ENCODE measurements around the gene FECH. TPM values are rescaled to one million over a fixed set of nuclear protein-coding genes. Genes with fewer than 3 reads are reported as not detected.

FECH gene
- total RNA-seq, 1 donor = 31.1 TPM

GRCh38 chr18:57589161-57589560 is 2.7 kb upstream of the FECH start:
- DNase-seq (ENCODE audit: low read depth) = no peak
- no peak for TF ChIP-seq CTCF (IDR thresholded peaks at IDR 0.05; ENCODE audit: insufficient read depth, low read depth, low read length)
- no peak overlapping the region for H3K4me3 ChIP-seq (ENCODE audit: low read depth, low read length)

GRCh38 chr18:57587098-57587661 is 678 bp upstream of the FECH start:
- no peak for TF ChIP-seq CTCF (IDR thresholded peaks at IDR 0.05; ENCODE audit: insufficient read depth, low read depth, low read length)
- peak overlapping the region; percentile 85 for H3K4me3 ChIP-seq (ENCODE audit: low read depth, low read length)

GRCh38 chr18:57585855-57586250 is 649 bp downstream of the FECH start:
- peak; percentile 0 for TF ChIP-seq CTCF (IDR thresholded peaks at IDR 0.05; ENCODE audit: insufficient read depth, low read depth, low read length)
- H3K4me3 ChIP-seq (ENCODE audit: low read depth, low read length) = peak overlapping the region; percentile 85
- peak; percentile 2 for DNase-seq (ENCODE audit: low read depth)

More at GRCh38 chr18:57587098-57587661, 678 bp upstream of the FECH start:
- no peak for DNase-seq (ENCODE audit: low read depth)

GRCh38 chr18:57585421-57585820 is 1.1 kb downstream of the FECH start:
- peak overlapping the region; percentile 85 for H3K4me3 ChIP-seq (ENCODE audit: low read depth, low read length)
- no peak for TF ChIP-seq CTCF (IDR thresholded peaks at IDR 0.05; ENCODE audit: insufficient read depth, low read depth, low read length)
- no peak for DNase-seq (ENCODE audit: low read depth)

- DNase-seq (ENCODE audit: low read depth) = no peak
- no peak overlapping the region for H3K4me3 ChIP-seq (ENCODE audit: low read depth, low read length)
- no peak for TF ChIP-seq CTCF (IDR thresholded peaks at IDR 0.05; ENCODE audit: insufficient read depth, low read depth, low read length)
These were observed 2.1 kb downstream of the FECH start for GRCh38 chr18:57584444-57584843.

DNA sequence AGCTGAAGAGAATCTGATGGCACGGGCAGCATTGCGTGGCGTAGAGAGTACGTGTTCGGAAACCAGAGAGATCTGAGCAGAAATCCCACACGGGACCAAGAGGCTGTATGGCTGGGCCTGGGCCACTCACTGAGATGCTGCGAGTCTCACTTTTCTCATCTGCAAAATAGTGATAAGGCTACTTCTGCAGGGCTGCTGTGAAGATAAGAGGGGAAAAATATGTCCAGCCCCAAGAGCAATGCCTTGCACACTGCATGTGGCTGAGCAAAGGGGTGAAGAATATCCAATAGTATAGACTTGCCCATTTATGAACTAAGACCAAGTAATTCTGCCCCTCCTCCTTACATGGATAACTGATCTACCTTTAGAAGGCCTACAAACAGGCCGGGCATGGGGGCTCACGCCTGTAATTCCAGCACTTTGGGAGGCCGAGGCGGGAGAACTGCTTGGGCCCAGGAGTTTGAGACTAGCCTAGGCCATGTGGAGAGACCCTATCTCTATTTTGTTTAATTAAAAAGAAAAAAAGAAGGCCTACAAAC is 3.1 kb downstream of the FECH start:
- no peak for DNase-seq (ENCODE audit: low read depth)
- H3K4me3 ChIP-seq (ENCODE audit: low read depth, low read length) = no peak overlapping the region
- no peak for TF ChIP-seq CTCF (IDR thresholded peaks at IDR 0.05; ENCODE audit: insufficient read depth, low read depth, low read length)
